ENCODE data around the gene LAMC3. TPM values are rescaled to one million over a fixed set of nuclear protein-coding genes. Genes with fewer than 3 reads are reported as not detected.

LAMC3 gene
- total and polyA plus RNA-seq, 2 experiments from 2014 or later: 29.5 to 43.4 TPM

- TF ChIP-seq CTCF (IDR thresholded peaks at IDR 0.05; ENCODE audit: poor library complexity): no peak
- no peak for TF ChIP-seq EZH2phosphoT487 (IDR thresholded peaks at IDR 0.05; ENCODE audit: low read depth, severe bottlenecking, unreplicated experiment)
- no peak for TF ChIP-seq EZH2 (IDR thresholded peaks at IDR 0.05; ENCODE audit: borderline replicate concordance)
These were observed 67.6 kb downstream of the LAMC3 start for GRCh38 chr9:131076347-131077195.

GRCh38 chr9:131078427-131079366 is 69.7 kb downstream of the LAMC3 start:
- H3K4me3 ChIP-seq: no peak overlapping the region
- WGBS (ENCODE audit: low lambda C conversion rate, missing lambda C conversion rate): 94% methylated on average over 17 of the region's 17 CpGs
- no peak overlapping the region for H3K4me2 ChIP-seq
- no peaks in the 10 kb centered on the region for H3K79me2 ChIP-seq
- H3K9me2 ChIP-seq (replicated peaks; ENCODE audit: insufficient read depth): no peaks in the 10 kb centered on the region
- no peak overlapping the region for H3K27ac ChIP-seq
- H3K4me1 ChIP-seq (ENCODE audit: insufficient read depth): no peaks in the 10 kb centered on the region
- no peaks in the 10 kb centered on the region for H3K27me3 ChIP-seq
- no peaks in the 10 kb centered on the region for H3K36me3 ChIP-seq (replicated peaks; ENCODE audit: insufficient read depth, low read depth)
- H4K20me1 ChIP-seq (ENCODE audit: insufficient read depth, poor library complexity, severe bottlenecking): no peaks in the 10 kb centered on the region
- no peak overlapping the region for H2AFZ ChIP-seq
- no peaks in the 10 kb centered on the region for H3K9me3 ChIP-seq (ENCODE audit: low read depth)
- no peak for TF ChIP-seq EZH2phosphoT487 (IDR thresholded peaks at IDR 0.05; ENCODE audit: low read depth, severe bottlenecking, unreplicated experiment)
- TF ChIP-seq CTCF (IDR thresholded peaks at IDR 0.05; ENCODE audit: poor library complexity): no peak
- no peak for TF ChIP-seq EZH2 (IDR thresholded peaks at IDR 0.05; ENCODE audit: borderline replicate concordance)
- DNase-seq (ENCODE audit: low spot score): no peak

More at GRCh38 chr9:131076347-131077195, 67.6 kb downstream of the LAMC3 start:
- 89% methylated on average over 15 of the region's 15 CpGs for WGBS (ENCODE audit: low lambda C conversion rate, missing lambda C conversion rate)
- Histone ChIP-seq H3K4me1 (ENCODE audit: insufficient read depth) (no peaks in the 10 kb centered on the region), H4K20me1 (ENCODE audit: insufficient read depth, poor library complexity, severe bottlenecking) (no peaks in the 10 kb centered on the region), H3K4me2 (no peak overlapping the region), H3K9me3 (ENCODE audit: low read depth) (no peaks in the 10 kb centered on the region), H3K27ac (no peak overlapping the region), H3K4me3 (no peak overlapping the region), H3K9me2 (replicated peaks; ENCODE audit: insufficient read depth) (no peaks in the 10 kb centered on the region), H3K79me2 (no peaks in the 10 kb centered on the region), H3K36me3 (replicated peaks; ENCODE audit: insufficient read depth, low read depth) (no peaks in the 10 kb centered on the region), H3K27me3 (no peaks in the 10 kb centered on the region), H2AFZ (no peak overlapping the region)
- no peak for DNase-seq (ENCODE audit: low spot score)

DNA sequence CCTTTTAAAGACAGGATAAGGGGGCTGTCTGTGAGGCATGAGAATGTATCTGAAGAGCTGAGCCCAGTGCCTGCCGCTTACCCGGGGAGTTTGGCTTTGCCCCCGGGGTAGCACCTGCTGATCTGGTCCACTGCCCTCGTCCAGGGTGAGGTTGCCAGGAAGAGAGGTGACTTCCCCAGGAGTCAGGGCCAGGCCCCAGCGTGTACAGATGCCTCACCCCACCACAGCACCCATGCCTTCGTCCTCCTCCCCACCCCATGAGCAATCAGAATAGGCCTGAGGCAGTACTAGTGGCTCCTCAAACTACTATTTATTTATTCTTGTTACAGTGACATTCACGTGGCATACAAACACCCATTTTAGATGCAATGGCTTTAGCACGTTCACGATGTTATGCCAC is 71.6 kb downstream of the LAMC3 start:
- Histone ChIP-seq H3K9me3 (ENCODE audit: low read depth) (no peaks in the 10 kb centered on the region), H4K20me1 (ENCODE audit: insufficient read depth, poor library complexity, severe bottlenecking) (no peaks in the 10 kb centered on the region), H3K27ac (no peak overlapping the region), H3K4me1 (ENCODE audit: insufficient read depth) (no peaks in the 10 kb centered on the region), H3K4me2 (no peak overlapping the region), H3K27me3 (no peaks in the 10 kb centered on the region), H3K9me2 (replicated peaks; ENCODE audit: insufficient read depth) (no peaks in the 10 kb centered on the region), H3K79me2 (no peaks in the 10 kb centered on the region), H2AFZ (no peak overlapping the region), H3K36me3 (replicated peaks; ENCODE audit: insufficient read depth, low read depth) (no peaks in the 10 kb centered on the region), H3K4me3 (no peak overlapping the region)
- DNase-seq (ENCODE audit: low spot score): no peak
- 74% methylated on average over 9 of the region's 9 CpGs for WGBS (ENCODE audit: low lambda C conversion rate, missing lambda C conversion rate)
- no peak for TF ChIP-seq EZH2 (IDR thresholded peaks at IDR 0.05; ENCODE audit: borderline replicate concordance)
- no peak for TF ChIP-seq CTCF (IDR thresholded peaks at IDR 0.05; ENCODE audit: poor library complexity)
- TF ChIP-seq EZH2phosphoT487 (IDR thresholded peaks at IDR 0.05; ENCODE audit: low read depth, severe bottlenecking, unreplicated experiment): no peak
